GM06990 (cell line): ENCODE data around the gene ANKRD63.

Experiments used
- DNase-seq: peaks from one replicate; pipeline ENCODE4 v3.0.0-alpha.2; 2011; ENCODE audit not compliant: insufficient read length; ENCODE audit errors: extremely low read depth
- H3K27me3 ChIP-seq: replicated peaks from 2 replicates; pipeline ENCODE4 v1.6.0; 2011; ENCODE audit warnings: low read length; ENCODE audit not compliant: control insufficient read depth, insufficient read depth
- H3K36me3 ChIP-seq: 2 replicates; pipeline ENCODE4 v1.5.1; 2011; ENCODE audit warnings: low read length; ENCODE audit not compliant: control insufficient read depth, insufficient read depth
- H3K4me3 ChIP-seq: replicated peaks from 2 replicates; pipeline ENCODE4 v1.5.1; 2011; ENCODE audit warnings: low read depth, mild to moderate bottlenecking, control low read depth, low read length
- TF ChIP-seq, protein P1 (sequence below): IDR thresholded peaks from 2 replicates; pipeline ENCODE4 v1.5.1; 2011; ENCODE audit warnings: low read length, control low read depth, mild to moderate bottlenecking, inconsistent platforms; ENCODE audit not compliant: insufficient read depth, poor library complexity, severe bottlenecking

ANKRD63 gene

DNA sequence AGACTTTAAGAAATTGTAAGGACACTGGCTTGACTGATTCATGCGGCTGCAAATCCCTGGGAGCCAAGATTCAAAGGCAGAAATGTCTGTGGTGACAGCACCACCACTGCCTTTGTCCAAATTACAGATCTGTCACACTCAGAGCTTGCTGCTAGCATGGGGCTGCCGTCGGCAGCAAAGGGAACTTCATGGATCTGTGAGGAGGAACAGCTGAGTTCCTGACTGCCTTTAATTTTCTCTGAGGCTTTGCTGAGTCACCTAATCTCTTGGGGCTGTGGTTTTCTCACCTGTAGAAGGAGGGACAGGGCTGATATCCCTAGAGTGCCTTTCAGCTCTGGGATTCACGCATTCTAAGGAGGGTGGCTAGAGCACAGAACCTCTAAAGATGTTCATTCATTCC, 48.1 kb downstream of the ANKRD63 start:
- TF ChIP-seq, protein P1, sequence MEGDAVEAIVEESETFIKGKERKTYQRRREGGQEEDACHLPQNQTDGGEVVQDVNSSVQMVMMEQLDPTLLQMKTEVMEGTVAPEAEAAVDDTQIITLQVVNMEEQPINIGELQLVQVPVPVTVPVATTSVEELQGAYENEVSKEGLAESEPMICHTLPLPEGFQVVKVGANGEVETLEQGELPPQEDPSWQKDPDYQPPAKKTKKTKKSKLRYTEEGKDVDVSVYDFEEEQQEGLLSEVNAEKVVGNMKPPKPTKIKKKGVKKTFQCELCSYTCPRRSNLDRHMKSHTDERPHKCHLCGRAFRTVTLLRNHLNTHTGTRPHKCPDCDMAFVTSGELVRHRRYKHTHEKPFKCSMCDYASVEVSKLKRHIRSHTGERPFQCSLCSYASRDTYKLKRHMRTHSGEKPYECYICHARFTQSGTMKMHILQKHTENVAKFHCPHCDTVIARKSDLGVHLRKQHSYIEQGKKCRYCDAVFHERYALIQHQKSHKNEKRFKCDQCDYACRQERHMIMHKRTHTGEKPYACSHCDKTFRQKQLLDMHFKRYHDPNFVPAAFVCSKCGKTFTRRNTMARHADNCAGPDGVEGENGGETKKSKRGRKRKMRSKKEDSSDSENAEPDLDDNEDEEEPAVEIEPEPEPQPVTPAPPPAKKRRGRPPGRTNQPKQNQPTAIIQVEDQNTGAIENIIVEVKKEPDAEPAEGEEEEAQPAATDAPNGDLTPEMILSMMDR, result no peak
- H3K36me3 ChIP-seq, result peaks cover 4% of the 10 kb centered on the region
- DNase-seq, result no peak
- no peak overlapping the region for H3K4me3 ChIP-seq
- no peaks in the 10 kb centered on the region for H3K27me3 ChIP-seq

DNA sequence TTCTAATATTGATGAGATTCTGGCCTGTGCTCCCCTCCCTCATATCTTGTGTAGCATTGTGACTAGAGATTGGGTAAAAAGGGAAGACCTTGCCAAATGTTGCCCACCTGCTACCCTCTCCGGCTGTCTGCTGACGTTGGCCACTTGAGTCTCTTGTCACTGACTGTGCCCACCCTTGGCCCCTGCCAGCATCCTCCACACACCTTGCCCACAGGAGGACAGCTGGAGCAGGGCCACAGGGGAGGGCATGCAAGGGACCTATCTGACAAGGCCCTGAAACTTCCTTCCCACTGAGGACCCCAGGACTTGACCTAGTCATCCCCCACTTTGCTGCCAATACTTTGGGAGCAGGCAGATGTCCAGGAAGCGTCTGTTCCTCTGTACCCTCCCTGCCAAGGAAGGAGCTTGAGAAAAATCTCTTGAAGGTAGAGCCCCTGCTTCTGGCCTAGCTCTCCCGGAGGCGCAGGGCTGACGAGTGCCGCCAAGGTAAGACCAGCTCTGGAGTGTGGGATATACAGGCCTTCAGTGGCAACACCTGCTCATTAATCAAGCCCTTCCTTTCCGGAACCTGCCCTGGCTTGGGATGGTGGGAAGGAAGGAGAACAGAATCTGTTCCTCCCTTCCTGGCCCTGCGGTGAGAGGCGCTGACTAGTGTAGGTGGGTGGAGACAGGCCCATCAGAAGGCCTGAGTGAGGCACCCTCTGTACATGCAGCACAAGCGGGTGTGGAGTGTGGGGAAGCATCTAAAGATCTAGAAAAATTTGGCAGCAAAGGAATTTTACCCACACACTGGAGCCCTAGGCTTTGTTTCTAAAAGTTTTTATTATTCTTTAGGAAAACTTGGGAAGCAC, 48.9 kb downstream of the ANKRD63 start:
- peaks cover 8% of the 10 kb centered on the region for H3K36me3 ChIP-seq
- no peak for DNase-seq
- TF ChIP-seq, protein P1, result no peak
- no peak overlapping the region for H3K4me3 ChIP-seq
- H3K27me3 ChIP-seq, result no peaks in the 10 kb centered on the region

DNA sequence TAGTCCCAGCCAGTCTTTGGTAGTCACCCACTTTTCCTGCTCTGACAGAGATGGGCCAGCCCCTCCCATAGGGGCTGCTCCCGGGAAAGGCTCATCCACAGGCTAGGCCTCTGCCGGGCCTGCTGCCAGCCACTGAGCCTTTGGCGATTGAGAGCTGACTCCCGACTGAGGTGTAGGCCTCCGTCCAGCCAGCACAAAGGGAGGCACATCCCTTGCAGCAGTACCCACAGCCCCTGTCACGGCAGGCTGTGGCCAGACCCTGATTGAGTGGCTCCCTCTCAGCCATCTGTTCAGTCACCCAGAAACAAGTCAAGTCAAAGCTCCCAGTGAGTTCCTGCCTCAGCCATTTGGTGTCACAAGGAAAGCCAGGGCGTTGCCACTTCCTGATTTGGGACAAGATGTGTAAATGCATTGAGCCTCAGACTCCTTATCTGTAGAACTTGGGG, 50.2 kb downstream of the ANKRD63 start:
- Histone ChIP-seq H3K4me3 (no peak overlapping the region), H3K27me3 (no peaks in the 10 kb centered on the region), H3K36me3 (peaks cover 11% of the 10 kb centered on the region)
- no peak for DNase-seq
- TF ChIP-seq, protein P1, result no peak
